SW480 (cell line): ENCODE results near the gene PGS1.
"Not testable (repeated sequence)": the region's sequence is repeated elsewhere in the genome, so short reads cannot be mapped to it uniquely, and the experiment has no call there.

ENCODE experiments used
- DNase-seq: peaks from one replicate; pipeline ENCODE4 v3.0.0-alpha.2; 2016; ENCODE audit warnings: low spot score

PGS1 gene

DNA sequence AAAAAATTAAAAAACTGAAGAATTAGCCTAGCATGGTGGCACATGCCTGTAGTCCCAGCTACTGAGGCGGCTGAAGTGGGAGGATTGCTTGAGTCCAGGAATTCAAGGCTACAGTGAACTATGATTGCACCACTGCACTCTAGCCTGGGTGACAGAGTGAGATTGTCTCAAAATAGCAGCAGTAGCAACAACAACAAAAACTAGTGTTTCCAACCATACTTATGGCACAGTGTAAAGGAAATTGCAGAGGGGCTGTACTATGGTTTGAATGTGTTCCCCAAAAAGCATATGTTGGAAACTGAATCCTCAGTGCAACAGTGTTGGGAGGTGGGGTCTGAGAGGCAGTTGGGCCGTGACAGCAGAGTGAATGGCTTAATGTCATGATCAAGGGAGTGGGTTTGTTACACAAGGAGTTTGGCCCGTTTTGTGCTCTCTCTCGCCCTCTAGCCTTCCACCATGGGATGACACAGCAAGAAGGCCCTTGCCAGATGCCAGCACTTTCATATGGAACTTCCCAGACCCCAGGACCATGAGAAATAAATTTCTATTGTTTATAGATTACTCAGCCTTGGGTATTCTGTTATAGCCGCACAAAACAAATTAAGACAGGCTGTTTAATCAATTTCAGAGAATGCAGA, 70.0 kb downstream of the PGS1 start:
- no peak for DNase-seq

DNA sequence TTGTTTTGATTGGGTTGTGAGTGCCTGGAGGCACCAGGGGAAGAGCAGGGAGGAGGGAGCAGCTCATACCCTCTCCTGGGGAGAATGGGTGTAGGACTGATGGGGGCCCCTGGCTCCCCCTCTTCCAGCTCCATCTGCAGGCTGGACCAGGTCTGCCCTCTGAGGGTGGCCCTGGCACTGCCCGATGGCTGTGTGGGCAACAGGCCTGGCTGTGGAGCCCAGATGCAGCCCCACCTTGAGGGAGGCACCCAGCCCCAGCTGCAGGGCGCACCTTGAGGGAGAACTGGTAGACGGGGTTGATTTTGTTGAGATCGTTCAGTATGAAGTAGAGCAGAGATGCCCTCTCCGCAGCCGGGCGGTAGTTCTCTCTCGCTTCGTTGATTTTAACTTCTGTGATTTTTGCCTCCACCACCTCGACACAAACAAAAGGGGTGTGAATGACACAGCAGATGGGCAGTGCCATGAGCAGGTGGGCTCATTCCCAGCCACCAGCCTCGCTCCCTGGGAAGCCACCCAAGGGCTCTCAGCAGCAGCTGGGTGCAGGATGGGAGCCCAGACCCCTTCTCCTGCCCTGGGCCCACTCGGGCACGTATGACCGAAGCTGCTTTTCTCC, 71.6 kb downstream of the PGS1 start:
- no peak for DNase-seq

DNA sequence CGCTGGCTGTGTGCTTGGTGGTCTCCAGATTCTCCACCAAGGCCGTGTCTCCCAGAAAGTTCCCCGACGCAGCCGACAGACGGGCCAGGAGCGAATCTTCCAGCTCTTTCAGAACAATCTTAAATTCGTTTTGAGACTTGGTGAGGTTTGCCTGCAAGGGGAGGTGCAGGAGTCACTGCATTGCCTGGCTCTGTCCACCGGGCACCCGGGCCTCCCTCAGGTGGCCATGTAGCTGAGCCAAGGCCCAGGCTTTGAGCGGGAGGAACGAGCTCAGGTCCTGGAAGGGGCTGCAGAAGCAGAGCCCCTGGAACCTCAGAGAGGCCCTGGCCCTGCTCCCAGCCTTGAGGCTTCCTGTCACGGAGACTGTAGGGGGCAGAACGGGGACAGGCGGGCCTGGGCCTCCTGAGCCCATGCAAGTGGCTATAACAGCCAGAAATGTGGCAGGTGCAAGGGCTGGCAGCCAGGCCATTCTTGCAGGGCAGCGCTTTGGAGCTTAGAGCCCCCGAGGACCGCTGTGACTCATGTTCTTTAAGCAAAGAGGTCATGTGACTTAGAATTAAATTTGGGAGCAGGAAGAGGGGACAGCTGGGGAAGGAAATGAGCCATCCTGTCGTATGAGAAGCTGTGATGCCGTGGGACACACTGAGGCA, 72.4 kb downstream of the PGS1 start:
- DNase-seq, result no peak

DNA sequence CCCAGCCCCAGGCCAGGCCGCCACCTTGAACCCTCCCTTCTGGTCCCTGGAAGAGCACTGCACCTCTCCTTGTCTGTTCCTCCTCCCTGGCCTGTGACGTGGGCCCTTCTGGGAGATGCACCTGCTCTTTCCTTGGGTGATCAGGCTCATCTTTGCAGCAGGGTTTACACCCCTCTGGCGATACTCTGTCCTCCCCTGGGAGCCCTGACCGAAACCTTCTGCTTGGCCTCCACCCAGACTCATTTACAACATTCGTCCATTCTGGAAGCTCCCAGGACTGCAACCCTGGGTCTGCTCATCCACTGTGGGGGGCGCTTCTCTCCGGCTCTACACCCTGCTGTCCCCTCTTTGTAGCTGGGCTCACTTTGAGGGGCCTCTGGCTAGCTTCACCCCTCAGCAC, 73.3 kb downstream of the PGS1 start:
- DNase-seq, result no peak

DNA sequence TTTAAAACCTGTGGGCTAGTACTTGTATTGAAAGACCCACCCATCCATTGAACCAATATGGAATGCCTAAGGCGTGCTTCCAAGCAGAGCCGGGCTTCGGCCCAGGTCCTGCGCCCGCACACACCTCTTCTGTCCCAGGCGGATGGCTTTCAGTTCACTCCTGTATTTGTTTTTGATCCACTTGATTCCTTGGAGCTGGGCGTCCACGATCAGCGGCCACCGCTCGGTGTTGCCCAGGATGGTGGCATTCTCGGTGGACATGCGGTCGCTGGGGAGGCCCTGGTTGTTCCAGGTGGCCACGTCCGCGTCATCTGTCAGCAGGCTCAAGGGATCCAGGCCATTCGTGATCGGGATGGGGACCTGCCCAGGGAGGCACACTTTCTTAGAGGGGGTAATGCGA, 75.9 kb downstream of the PGS1 start:
- DNase-seq, result no peak

DNA sequence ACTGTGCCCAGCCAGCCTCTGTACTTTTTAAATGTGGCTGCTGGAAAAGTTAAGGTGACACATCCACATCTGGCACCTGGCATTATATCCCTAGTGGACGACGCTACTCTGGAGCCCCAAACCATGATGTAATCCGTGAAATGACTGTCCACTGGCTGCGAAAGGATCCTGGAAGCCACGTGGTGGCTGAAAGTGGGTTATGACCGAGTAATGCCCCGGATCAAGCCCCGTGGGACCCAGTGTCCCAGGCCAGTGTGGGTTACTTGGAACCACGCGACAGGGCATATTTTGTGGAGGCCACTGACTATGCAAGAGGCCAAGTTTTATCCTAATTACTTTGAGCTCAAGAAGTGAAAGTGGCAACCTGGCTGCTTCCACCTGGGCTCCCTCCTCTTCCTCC, 79.6 kb downstream of the PGS1 start:
- no peak for DNase-seq

DNA sequence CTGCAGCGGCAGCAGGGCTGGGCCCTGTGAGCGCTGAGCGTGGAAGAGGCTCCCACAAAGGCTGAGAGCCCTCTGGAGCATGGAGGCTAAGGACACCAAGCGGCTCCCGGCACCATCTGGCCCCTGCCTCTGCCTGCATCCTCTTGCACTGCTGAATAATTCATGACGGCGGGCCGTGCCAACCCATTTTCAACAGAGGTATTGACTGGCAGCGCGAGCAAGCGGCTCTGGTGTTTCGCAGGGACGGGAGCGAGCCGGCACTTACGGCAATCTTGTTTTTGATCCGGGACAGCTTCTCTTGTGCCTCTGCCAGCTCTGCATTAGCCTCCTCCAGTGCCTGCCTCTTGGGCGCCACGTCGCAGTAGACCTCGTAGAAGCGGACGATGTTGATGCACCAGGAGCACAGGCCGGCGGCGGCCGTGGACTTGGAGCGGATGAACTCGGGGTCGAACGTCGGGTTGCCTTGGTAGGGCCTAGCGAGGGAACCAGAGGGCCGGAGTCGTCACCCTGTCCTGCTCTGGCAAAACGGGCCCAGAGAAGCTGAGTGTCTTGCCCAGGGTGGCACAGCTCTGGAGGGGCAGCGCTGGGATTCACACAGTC, 80.4 kb downstream of the PGS1 start:
- no peak for DNase-seq

DNA sequence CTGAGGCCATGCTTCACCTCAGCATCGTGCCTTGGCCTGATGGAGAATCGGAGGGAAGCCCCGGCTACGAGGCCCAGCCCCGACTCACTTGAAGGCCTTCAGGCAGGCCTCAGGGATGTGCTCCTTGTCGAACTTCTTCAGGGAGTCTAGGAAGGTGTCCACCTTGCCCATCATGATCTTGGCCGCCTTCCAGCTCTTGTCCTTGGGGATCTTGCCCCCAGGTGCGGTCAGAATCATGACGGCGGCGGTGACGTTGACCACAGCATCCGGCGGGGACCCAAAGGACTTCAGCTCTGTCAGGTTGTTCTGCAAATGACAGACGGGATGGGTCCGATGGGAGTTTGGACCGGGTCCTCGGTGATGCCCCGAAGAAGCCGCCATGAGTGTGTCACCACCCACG, 81.2 kb downstream of the PGS1 start:
- no peak for DNase-seq

DNA sequence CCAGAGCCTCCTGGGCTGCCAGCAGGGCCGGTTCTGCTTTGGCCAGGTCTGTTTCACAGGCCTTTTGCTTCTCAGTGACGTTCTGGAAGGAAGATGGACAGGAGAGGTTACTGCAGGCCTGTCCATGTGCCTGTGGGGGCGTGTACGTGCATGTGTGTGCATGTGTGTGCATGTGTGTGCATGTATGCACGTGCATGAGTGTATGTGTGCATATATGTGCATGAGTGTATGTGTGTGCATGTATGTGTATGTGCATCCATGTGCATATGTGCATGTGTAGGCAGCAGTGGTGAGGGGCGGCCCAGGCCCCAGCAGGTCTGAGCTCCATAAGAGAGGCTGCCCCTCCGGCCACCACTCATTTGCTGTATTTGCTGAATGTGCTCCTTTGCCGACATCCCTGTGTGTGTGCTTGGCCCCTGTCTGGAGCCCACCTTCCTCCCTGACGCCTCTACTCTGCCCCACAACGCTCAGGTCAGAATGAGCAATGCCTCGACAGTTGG, 81.8 kb downstream of the PGS1 start:
- no peak for DNase-seq

DNA sequence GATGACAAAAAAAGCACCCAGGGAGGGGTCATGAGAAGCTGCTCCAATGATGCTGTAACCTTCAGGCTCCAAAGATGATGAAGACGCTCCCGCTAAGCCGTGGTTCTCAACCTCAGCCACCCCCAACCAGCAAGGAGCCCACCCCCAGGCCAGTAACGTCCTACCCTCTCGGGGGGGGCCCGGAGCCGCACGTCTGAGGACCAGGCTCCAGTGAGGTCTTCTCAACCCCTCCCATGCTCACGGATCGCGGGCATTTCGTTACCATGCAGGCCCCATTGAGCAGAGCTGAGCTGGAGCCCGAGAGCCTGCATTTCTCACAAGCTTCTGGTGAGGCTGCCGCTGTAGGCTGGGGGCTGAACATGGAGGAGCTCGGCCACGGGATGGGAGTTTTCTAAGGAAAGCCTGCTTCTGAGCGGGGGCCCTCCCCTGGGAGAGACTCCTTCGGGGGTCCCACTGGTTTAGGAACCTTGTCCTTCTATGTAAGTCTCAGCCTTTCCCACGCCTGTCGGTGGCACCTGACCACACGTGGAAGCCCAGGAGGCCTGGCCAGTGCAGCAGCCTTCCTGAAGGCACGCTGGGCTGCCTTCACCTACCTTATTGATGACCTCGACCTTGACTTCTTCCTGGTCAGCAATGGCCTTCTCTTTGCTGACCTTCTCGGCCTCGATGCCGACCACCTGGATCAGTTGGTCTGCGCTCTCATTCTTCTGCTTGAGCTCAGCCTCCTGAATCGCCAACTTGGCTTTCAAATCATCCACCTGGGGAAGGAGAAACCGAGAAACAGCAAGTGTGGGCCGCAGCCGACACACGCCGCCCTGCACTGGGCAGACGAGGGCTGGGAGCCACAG, 82.7 kb downstream of the PGS1 start:
- no peak for DNase-seq

DNA sequence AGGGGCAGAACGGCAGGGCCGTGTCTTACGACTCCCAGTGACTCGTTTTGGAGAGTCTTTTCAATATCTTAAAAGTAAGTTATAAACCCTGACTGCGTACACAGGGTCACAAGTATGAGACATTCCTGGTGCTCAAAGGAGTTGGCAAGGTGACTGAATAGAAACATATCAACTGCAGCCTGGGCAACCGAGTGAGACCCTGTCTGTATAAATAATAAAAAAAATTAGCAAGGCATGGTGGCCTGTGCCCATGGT, 83.3 kb downstream of the PGS1 start:
- DNase-seq, result no peak

DNA sequence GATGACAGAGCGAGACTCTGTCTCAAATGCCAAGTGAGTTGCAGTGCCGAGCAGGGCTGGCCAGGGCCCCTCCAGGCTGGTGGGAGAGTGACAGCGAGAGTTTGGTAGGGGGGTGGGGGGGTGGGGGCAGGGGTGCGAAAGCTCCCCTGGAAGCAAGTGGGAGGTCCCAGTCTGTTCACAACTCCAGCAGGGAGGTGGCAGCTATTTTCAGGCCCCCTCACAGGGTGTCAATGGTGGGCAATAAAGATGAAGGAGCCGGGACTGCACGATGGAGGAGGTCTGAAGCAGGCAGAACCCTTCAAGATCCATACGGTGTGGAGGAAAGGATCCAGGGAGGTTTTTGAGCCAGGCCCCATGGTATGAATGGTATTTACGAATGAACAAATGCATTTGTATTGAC, 83.7 kb downstream of the PGS1 start:
- no peak for DNase-seq

DNA sequence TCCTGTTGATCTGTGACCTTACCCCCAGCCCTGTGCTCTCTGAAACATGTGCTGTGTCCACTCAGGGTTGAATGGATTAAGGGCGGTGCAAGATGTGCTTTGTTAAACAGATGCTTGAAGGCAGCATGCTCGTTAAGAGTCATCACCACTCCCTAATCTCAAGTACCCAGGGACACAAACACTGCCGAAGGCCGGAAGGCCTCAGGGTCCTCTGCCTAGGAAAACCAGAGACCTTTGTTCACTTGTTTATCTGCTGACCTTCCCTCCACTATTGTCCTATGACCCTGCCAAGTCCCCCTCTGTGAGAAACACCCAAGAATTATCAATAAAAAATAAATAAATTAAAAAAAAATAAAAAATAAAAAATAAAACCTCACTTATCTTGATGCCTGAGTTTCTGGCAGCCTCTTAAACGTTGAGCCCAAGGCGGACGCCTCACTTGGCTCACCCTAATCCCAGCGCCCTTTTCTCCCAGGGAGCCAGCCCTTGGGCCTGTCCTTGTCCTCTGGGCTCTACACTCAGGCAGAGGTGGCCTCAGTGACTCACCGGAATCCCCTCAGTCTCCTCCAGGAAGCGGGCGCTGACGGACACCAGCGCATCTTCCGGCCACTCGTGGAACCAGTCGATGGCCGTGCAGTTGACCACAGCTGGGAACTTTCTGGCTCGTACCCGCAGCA, 87.8 kb downstream of the PGS1 start:
- DNase-seq, result not testable (repeated sequence)

DNA sequence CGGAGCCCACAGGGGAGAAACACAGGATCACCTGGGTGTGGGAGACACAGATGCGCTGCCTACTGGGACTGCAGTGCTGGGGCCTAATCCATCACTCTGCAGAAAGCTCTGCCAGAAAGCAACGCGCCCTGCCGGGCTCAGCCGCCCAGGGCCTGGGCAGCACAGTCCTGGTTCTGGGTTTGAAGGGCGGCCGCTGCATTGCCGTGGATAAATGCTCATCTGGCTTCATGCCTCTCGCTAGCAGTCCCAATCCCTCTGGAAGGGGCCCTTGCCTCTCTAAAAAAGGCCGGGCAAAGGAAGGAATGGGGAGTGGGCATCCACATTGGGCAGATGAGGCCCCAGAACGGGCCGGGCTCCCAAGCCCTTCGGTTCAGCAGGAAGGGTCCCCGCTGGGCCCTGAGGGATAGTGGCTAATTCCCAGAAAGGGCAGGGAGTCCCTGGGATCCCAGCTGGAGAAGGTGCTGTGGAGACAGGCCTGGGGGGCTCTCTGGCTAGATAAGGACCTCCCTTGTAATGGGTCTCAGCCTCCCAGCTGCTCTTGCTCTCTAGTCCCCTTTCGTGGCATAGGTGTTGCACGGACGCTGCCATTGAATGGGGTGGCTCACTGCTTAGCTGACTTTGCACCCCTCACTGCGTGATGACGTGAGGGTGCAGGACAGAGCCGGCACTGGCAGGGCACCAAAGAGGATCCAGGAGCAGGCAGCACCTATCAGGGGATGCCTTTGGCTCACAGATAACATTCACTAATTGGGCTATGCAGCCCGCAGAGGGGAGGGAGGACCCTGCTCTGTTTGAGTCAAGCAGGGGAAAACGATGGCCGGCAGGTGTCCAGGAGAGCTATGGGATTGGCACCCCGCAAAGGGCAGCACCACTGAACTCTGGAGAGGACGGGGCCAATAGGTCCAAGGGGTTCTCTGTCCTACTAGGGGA, 88.6 kb downstream of the PGS1 start:
- DNase-seq, result no peak

DNA sequence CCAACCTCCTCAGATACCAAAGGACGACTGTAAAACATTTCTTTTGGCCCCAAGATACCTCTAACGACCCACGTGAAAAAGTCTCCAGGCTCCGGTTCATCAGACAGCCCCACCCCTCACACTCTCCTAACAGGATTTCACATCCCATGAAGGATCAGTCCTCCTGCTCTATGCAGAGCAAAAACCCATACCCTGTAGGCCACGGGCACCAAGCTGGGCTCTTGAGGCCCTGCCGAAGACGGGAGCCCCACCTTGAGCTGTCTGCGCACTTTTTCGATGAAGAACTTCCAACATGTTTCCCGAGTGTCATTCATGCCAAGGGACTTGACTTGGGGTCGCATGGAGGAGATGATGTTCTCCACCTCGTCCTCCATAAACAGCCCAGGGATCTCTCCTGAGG, 89.9 kb downstream of the PGS1 start:
- DNase-seq, result no peak

DNA sequence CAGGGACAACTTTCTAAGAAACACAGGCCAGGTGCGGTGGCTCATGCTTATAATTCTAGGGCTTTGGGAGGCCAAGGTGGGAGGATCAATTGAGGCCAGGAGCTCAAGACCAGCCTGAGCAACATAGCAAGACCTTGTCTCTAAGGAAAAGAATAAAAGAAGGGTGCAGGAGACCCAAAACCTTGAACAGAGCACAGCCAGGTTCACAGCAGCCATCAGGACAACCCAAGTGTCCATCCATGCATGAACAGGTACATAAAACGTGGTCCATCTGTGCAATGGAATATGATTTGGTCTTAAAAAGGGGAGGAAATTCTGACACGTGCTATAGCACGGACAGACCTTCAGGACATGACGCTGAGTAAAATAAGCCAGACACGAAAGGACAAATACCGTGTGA, 91.0 kb downstream of the PGS1 start:
- no peak for DNase-seq

DNA sequence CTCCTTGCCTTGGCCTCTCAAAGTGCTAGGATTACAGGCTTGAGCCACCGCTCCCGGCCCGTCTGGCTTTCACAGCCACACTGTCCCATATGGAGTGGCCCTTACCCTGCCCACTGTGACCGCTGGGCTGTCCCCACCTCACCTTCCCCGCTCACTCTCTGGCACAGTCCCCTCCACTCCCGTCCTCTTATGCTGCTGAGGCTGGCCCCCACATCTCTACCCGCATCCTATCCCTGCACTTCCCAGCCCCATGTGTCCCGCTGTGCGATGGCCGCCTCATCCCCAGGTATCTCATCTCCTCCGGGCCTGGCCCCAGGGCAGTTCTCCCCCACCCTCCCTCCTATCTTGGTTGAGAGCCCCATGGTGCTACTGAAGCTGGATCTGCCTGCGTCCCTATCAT, 93.2 kb downstream of the PGS1 start:
- no peak for DNase-seq

DNA sequence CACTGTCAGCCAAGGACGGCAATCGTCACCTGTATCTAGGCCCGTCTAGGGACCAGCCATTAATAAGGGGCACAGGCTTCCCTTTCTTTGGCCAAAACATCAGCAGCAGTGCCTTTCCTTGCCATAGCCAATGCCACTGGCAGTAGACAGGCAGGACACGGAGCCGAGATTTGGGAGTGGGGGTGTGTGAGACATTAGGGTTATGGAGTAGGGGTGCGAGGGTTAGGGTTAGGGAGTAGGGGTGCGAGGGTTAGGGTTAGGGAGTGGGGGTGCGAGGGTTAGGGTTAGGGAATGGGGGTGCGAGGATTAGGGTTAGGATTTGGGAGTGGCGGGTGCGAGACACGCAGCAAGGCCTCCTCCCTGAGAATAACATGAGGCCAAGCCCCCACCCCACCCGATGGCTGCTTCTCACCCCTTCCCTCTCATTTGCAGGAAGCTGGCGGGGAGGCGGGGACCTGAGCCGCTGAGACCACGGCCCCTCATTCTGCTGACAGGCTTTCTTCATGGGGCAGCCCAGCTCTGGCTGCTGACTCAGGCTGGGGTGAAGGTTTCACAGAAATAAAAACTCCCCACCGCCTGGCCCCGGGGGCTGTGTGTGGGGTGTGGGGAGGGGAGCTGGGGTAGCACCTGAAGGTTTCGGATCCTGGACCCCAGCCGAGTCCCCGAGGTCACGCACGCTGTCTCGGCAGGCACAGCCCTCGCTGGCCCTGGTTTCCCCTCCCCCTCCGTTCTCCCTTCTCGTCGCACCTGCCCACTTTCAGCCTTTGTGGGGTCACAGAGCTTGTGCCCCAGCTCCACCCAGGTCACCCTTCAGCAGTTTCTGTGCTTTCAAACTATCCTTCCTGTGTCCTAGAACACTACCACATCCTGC, 93.8 kb downstream of the PGS1 start:
- DNase-seq, result no peak

DNA sequence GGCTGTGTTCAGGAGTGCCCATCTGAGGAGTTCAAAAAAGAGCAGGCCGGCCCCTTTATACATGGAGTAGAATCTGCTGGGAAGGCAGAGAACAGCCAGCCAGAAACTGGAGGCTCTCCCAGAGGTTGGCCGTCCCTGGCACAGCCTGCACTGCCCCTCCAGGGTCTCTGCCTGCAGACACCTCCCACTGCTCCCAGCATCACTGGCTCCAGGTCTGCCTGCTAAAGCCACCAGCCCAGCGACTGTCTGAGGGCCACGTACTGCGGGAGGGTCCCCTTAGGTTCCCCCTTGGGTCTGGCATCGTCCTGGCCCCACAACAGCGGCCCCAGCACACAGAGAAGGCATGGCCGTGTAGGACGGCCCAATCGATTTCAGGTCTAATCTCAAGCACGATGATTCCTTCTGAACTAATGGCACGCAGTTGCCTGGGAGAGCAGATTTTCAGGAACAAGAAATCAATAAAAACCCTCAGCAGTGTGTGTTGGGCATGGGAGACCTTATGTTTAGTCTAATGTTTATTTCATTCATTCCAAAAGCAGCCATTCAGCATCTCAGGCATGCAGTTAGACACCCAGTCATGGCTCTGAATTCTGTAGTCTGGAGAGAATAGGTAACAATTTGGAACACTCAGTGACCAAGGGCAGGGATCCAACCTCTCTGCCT, 95.6 kb downstream of the PGS1 start:
- DNase-seq, result no peak
